ENCODE measurements around the gene C11orf21. TPM values are rescaled to one million over a fixed set of nuclear protein-coding genes. Genes with fewer than 3 reads are reported as not detected.

Gene C11orf21
- total RNA-seq, 1 donor from 2014 or later, result 0.51 TPM

DNA sequence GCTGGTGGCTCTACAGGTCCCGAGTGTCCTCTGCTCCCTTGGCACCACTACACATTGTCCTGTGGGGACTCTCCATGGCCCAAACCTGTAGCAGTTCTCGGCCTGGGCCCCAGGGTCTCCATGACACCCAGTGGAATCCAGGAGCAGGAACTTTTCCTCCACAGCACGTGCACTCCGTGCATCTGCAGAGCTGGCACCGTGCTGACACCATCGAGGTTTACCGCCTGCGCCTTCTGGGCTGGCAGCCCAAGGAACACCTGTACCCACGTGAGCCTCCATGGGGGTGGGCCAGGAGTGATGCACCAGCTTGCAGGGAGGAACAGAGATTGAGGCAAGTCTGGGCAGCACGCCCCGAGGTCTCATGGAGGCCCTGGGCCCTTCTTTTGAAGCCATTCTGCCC lies 25.3 kb upstream of the C11orf21 start:
- Mint-ChIP-seq H3K4me3 (no peak overlapping the region), H3K9me3 (no peaks in the 10 kb centered on the region), H3K27ac (no peak overlapping the region), H3K27me3 (peaks cover 10% of the 10 kb centered on the region), H3K36me3 (no peaks in the 10 kb centered on the region), H3K4me1 (ENCODE audit: unreplicated experiment) (no peaks in the 10 kb centered on the region)
- TF ChIP-seq CTCF (conservative IDR thresholded peaks at IDR 0.05), result no peak
- DNase-seq (ENCODE audit: extremely low spot score, unreplicated experiment), result peak; percentile 62

GRCh38 chr11:2325719-2326118 lies 24.0 kb upstream of the C11orf21 start:
- no peaks in the 10 kb centered on the region for H3K9me3 Mint-ChIP-seq
- DNase-seq (ENCODE audit: extremely low spot score, unreplicated experiment), result peak; percentile 25
- peak overlapping the region; percentile 70 for H3K27ac Mint-ChIP-seq
- peaks cover 10% of the 10 kb centered on the region for H3K27me3 Mint-ChIP-seq
- H3K4me1 Mint-ChIP-seq (ENCODE audit: unreplicated experiment), result no peaks in the 10 kb centered on the region
- no peaks in the 10 kb centered on the region for H3K36me3 Mint-ChIP-seq
- H3K4me3 Mint-ChIP-seq, result no peak overlapping the region
- no peak for TF ChIP-seq CTCF (conservative IDR thresholded peaks at IDR 0.05)

DNA sequence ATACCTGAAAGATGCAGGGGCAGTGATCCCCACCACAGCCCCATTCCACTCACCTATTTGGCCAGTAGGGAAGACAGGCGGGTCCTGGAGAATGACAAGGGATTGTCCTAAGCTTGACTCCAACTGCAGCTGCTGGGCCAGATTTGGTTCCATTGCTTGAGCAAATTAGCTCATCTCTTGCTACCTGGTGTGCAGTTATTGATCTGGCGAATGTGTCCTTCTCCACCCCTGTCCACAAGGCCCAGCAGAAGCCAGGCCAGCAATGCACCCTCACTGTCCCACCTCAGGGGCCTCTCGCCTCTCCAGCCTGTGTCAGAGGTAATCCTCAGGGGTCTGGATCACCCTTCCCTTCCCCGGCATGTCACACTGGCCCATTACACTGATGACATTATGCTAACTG lies 23.4 kb upstream of the C11orf21 start:
- peak; percentile 53 for DNase-seq (ENCODE audit: extremely low spot score, unreplicated experiment)
- H3K36me3 Mint-ChIP-seq, result no peaks in the 10 kb centered on the region
- no peaks in the 10 kb centered on the region for H3K4me1 Mint-ChIP-seq (ENCODE audit: unreplicated experiment)
- no peaks in the 10 kb centered on the region for H3K9me3 Mint-ChIP-seq
- no peak overlapping the region for H3K4me3 Mint-ChIP-seq
- H3K27ac Mint-ChIP-seq, result peak overlapping the region; percentile 70
- peaks cover 10% of the 10 kb centered on the region for H3K27me3 Mint-ChIP-seq
- no peak for TF ChIP-seq CTCF (conservative IDR thresholded peaks at IDR 0.05)

- DNase-seq (ENCODE audit: extremely low spot score, unreplicated experiment), result peak; percentile 42
- H3K4me3 Mint-ChIP-seq, result no peak overlapping the region
- H3K27me3 Mint-ChIP-seq, result peaks cover 7% of the 10 kb centered on the region
- no peaks in the 10 kb centered on the region for H3K9me3 Mint-ChIP-seq
- no peaks in the 10 kb centered on the region for H3K36me3 Mint-ChIP-seq
- no peak for TF ChIP-seq CTCF (conservative IDR thresholded peaks at IDR 0.05)
- H3K27ac Mint-ChIP-seq, result no peak overlapping the region
- H3K4me1 Mint-ChIP-seq (ENCODE audit: unreplicated experiment), result no peaks in the 10 kb centered on the region
Measured at GRCh38 chr11:2321311-2321683, 19.6 kb upstream of the C11orf21 start.

GRCh38 chr11:2320568-2321310 lies 19.0 kb upstream of the C11orf21 start:
- DNase-seq (ENCODE audit: extremely low spot score, unreplicated experiment), result peak; percentile 57
- Mint-ChIP-seq H3K27ac (no peak overlapping the region), H3K36me3 (no peaks in the 10 kb centered on the region), H3K4me1 (ENCODE audit: unreplicated experiment) (no peaks in the 10 kb centered on the region), H3K4me3 (no peak overlapping the region), H3K27me3 (peaks cover 7% of the 10 kb centered on the region), H3K9me3 (no peaks in the 10 kb centered on the region)
- no peak for TF ChIP-seq CTCF (conservative IDR thresholded peaks at IDR 0.05)
